ENCODE results near the gene C19orf67. TPM values are rescaled to one million over a fixed set of nuclear protein-coding genes. Genes with fewer than 3 reads are reported as not detected.

The C19orf67 gene
- total and polyA plus RNA-seq, 2 of the 13 experiments (the other 11 are each of a cell fraction or from before 2014, with no cell fraction given): 0.11 to 0.32 TPM

DNA sequence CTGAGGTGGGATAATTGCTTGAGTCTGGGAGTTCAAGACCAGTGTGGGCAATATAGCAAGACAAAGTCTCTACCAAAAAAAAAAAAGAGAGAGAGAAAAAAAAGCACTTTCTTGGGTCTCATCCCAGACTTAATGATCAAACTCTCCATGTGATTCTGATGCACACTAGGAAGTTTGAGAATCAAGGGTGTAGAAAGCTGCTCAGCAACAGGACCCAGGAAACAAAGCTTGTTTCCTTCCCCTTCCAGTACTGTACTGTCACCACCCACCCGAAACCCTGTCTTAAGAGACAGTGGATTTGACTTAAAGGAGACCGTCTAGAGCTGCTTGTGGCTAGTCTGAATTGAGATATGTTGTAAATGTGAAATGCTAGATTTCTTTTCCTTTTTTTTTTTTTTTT, 7.2 kb downstream of the C19orf67 start:
- POLR2A ChIA-PET: interaction anchor here (1.1 to 1.4 kb wide), 2 partner anchors 19 to 58 kb away, joined by 3 read pairs; partner anchors contain the start of gene ASF1B
- no peak overlapping the region for H3K9ac ChIP-seq (ENCODE audit: insufficient read depth, low read depth, low read length)
- FAIRE-seq (no peak), DNase-seq (ENCODE audit: low spot score) (no peak), ATAC-seq (no peak)
- H3K4me2 ChIP-seq (ENCODE audit: low read depth, low read length): no peak overlapping the region
- H3K27me3 ChIP-seq (ENCODE audit: control insufficient read depth in 1 of 2, insufficient read depth in 2 of 2, low read length in 2 of 2): no peaks in the 10 kb centered on the region; a peak in 1 of 5 replicates
- peaks cover 8% of the 10 kb centered on the region for H3K79me2 ChIP-seq (ENCODE audit: insufficient read depth, low read length)
- CTCF ChIA-PET (ENCODE audit: low intra/inter-chr PET ratio, low total read pairs): no interaction called here
- in situ Hi-C loops (cut with HindIII; ENCODE audit: extremely low pct_ligation_motif_present, low pct_unique_long_range_greater_than_20kb): no loop called here
- H2AFZ ChIP-seq (ENCODE audit: low read length): no peak overlapping the region
- H3K4me3 ChIP-seq (replicated peaks in 1 of 3; ENCODE audit: insufficient read depth in 1 of 3, low read depth in 2 of 3, low read length in 3 of 3): no peak overlapping the region
- intact Hi-C loops (cut with micrococcal nuclease; ENCODE audit: unreplicated experiment): no loop called here
- TF ChIP-seq, protein P1, sequence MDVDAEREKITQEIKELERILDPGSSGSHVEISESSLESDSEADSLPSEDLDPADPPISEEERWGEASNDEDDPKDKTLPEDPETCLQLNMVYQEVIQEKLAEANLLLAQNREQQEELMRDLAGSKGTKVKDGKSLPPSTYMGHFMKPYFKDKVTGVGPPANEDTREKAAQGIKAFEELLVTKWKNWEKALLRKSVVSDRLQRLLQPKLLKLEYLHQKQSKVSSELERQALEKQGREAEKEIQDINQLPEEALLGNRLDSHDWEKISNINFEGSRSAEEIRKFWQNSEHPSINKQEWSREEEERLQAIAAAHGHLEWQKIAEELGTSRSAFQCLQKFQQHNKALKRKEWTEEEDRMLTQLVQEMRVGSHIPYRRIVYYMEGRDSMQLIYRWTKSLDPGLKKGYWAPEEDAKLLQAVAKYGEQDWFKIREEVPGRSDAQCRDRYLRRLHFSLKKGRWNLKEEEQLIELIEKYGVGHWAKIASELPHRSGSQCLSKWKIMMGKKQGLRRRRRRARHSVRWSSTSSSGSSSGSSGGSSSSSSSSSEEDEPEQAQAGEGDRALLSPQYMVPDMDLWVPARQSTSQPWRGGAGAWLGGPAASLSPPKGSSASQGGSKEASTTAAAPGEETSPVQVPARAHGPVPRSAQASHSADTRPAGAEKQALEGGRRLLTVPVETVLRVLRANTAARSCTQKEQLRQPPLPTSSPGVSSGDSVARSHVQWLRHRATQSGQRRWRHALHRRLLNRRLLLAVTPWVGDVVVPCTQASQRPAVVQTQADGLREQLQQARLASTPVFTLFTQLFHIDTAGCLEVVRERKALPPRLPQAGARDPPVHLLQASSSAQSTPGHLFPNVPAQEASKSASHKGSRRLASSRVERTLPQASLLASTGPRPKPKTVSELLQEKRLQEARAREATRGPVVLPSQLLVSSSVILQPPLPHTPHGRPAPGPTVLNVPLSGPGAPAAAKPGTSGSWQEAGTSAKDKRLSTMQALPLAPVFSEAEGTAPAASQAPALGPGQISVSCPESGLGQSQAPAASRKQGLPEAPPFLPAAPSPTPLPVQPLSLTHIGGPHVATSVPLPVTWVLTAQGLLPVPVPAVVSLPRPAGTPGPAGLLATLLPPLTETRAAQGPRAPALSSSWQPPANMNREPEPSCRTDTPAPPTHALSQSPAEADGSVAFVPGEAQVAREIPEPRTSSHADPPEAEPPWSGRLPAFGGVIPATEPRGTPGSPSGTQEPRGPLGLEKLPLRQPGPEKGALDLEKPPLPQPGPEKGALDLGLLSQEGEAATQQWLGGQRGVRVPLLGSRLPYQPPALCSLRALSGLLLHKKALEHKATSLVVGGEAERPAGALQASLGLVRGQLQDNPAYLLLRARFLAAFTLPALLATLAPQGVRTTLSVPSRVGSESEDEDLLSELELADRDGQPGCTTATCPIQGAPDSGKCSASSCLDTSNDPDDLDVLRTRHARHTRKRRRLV (CRISPR knock-in tag; IDR thresholded peaks at IDR 0.05): no peak
- TF ChIP-seq ZNF563 (CRISPR knock-in tag; IDR thresholded peaks at IDR 0.05) (no peak), ZBTB3 (CRISPR knock-in tag; IDR thresholded peaks at IDR 0.05; ENCODE audit: borderline replicate concordance, low read depth) (no peak), ZNF496 (CRISPR knock-in tag; IDR thresholded peaks at IDR 0.05; ENCODE audit: insufficient replicate concordance) (no peak), ZNF10 (CRISPR knock-in tag; IDR thresholded peaks at IDR 0.05; ENCODE audit: borderline replicate concordance, low read depth) (no peak)
- TF ChIP-seq, protein P2, sequence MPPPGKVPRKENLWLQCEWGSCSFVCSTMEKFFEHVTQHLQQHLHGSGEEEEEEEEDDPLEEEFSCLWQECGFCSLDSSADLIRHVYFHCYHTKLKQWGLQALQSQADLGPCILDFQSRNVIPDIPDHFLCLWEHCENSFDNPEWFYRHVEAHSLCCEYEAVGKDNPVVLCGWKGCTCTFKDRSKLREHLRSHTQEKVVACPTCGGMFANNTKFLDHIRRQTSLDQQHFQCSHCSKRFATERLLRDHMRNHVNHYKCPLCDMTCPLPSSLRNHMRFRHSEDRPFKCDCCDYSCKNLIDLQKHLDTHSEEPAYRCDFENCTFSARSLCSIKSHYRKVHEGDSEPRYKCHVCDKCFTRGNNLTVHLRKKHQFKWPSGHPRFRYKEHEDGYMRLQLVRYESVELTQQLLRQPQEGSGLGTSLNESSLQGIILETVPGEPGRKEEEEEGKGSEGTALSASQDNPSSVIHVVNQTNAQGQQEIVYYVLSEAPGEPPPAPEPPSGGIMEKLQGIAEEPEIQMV (CRISPR knock-in tag; IDR thresholded peaks at IDR 0.05; ENCODE audit: low read depth): no peak
- no TSS peak for BruUV-seq (replicated peaks)
- H3K9me3 ChIP-seq (ENCODE audit: low read length): no peaks in the 10 kb centered on the region
- 94% methylated on average over 2 of the region's 2 CpGs for WGBS (ENCODE audit: low lambda C conversion rate)
- H3K36me3 ChIP-seq (replicated peaks in 1 of 2; ENCODE audit: control insufficient read depth in 1 of 2, insufficient read depth in 2 of 2, low read length in 2 of 2): no peaks in the 10 kb centered on the region
- peaks cover 27% of the 10 kb centered on the region for H3K4me1 ChIP-seq (ENCODE audit: insufficient read depth, low read length)
- H4K20me1 ChIP-seq (ENCODE audit: insufficient read depth, low read length): no peaks in the 10 kb centered on the region
- no peak overlapping the region for H3K27ac ChIP-seq (ENCODE audit: extremely low read length, insufficient read depth, low read length)
